ENCODE measurements around the gene DNAH8.

DNAH8 gene

DNA sequence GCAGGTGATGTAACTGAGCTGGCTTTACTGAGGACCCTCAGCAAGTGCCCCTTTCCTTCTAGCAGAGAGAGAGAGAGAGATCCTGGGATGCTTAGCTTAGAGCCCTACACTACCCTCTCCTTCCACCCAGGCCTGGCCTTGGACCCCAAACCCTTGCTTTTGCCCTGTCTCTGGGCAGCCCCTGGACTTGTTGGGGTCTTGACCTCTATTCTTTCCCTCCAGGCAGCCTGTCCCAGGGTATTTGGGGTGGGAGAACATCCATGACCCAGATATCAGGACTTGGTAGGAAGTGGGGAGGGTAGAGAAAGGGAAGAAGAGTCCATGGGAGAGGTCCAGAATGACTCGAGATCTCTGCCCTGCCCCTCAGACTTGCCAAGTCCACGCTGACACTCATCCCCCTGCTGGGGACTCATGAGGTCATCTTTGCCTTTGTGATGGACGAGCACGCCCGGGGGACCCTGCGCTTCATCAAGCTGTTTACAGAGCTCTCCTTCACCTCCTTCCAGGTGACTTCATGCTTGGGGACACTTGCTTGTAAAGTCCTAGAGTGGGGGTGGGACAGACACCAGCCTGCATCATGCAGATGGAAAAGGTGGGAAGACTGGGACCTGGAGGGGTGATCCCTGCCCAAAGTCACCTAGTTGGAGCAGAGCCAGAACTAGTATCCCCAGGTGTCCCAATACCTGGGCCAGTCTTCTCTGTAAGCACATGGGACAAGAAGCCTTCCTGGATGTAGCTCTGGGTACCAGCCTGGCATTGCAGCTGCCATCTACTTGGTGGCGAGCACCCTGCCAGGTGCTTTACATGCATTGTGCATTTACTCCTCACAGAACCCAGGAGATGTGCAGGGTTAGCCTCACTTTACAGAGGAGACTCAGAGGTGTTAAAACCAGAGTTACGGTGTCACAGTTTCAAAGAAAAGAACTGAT is 364.4 kb downstream of the DNAH8 start:
- no peak for DNase-seq
